ENCODE measurements around the gene HOXB6. TPM values are rescaled to one million over a fixed set of nuclear protein-coding genes. Genes with fewer than 3 reads are reported as not detected.

The HOXB6 gene
- polyA plus RNA-seq, 2 of the 4 experiments (the other 2 are of a cell fraction), result 10.2 to 14.7 TPM

DNA sequence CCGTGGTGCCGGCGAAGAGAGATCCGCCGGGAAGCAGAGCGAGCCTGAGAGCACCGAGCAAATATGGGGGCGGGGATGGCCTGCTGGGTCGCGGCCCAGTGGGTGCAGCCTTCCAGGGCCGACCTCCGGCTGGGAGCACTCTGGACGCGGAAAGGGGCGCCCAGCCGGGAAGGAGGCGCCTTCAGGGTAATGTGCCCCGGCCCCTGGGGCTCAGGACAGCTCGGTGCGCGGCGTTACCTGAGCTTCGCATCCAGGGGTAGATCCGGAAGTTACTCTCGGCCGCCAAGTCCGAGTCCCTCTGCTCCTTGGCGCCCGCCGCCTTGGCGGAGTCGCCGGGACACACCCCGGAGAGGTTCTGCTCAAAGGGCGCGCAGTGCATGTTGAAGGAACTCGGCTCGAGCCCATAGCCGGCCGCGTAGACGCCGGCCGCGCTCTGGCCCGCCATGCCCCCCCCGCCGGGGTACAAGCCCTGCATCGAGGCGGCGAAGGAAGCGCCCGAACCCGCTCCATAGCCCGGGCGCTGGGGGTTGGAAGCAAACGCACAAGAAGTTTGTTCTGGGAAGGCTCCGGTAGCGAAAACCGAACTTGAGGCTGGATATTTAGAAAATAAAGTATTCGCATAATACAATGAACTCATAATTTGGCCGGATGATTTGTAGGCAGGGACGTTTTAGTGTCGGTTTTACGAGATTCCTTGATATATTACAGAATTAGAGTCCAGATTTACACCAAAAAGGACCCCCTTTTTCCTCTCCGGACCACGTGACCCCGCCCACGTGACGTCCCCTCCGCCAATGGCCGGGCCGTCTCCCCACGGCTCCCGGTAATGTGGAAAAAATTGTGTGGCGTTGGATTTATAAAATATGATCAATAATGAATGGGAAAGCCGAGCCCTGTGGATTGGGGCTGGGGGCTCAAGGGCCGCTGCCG, 5.8 kb upstream of the HOXB6 start, which contains the start of gene HOXB7:
Gene HOXB7 (minus strand): TSS at position 736 of the 930 bp plus-strand sequence. CDS start 99 bp downstream, at position 637.
- FAIRE-seq (no peak), ATAC-seq (peak; percentile 11 to 59; a peak in 3 of 6 replicates), DNase-seq (ENCODE audit: low read depth in 1 of 2, low spot score in 1 of 2) (peak; percentile 75 to 91)
- WGBS (ENCODE audit: missing lambda C conversion rate), result 1% methylated on average over 55 of the region's 79 CpGs
- Histone ChIP-seq H3K4me2 (peak within 1 kb of the TSS; percentile 98), H3K9me3 (no peaks in the 10 kb centered on the region), H3K4me1 (peaks cover 16% of the 10 kb centered on the region), H3K27ac (peak within 1 kb of the TSS; percentile 93 to 99), H3K4me3 (peak within 1 kb of the TSS; percentile 74)
- CTCF ChIA-PET, result interaction anchor here (0.7 to 4.4 kb wide), 11 partner anchors 8 to 426 kb away, joined by 3 to 28 read pairs (median 6); no protein-coding TSS in a partner anchor
- POLR2A ChIA-PET, result interaction anchor here (0.5 to 1.2 kb wide), 8 partner anchors 12 to 715 kb away, joined by 3 to 7 read pairs (median 5); partner anchors contain the start of gene HOXB9
- TF ChIP-seq, protein P1, sequence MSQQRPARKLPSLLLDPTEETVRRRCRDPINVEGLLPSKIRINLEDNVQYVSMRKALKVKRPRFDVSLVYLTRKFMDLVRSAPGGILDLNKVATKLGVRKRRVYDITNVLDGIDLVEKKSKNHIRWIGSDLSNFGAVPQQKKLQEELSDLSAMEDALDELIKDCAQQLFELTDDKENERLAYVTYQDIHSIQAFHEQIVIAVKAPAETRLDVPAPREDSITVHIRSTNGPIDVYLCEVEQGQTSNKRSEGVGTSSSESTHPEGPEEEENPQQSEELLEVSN (IDR thresholded peaks at IDR 0.05; ENCODE audit: borderline replicate concordance, low read depth), result 0 out of 2 replicates have a peak, but pooled peaks have one; percentile 9
- TF ChIP-seq BHLHE40 (IDR thresholded peaks at IDR 0.05; ENCODE audit: low read depth, low read length) (no peak), MAZ (IDR thresholded peaks at IDR 0.05; ENCODE audit: borderline replicate concordance, low read depth, low read length) (no peak), CEBPB (IDR thresholded peaks at IDR 0.05) (no peak), RAD21 (conservative IDR thresholded peaks at IDR 0.05 in 1 of 2, IDR thresholded peaks at IDR 0.05 in 1 of 2) (no peak), ZSCAN20 (CRISPR knock-in tag; IDR thresholded peaks at IDR 0.05) (no peak), NFE2L2 (conservative IDR thresholded peaks at IDR 0.05; ENCODE audit: low read length) (no peak), SMC3 (IDR thresholded peaks at IDR 0.05) (0 out of 3 replicates have a peak, but pooled peaks have one; percentile 4), MYC (IDR thresholded peaks at IDR 0.05; ENCODE audit: borderline replicate concordance, low read length) (no peak; the same call in 1 of the 2 replicates), CHD2 (IDR thresholded peaks at IDR 0.05; ENCODE audit: low read length, partially characterized antibody) (no peak), CBX2 (IDR thresholded peaks at IDR 0.05; ENCODE audit: borderline replicate concordance, low read depth) (no peak), FOXS1 (CRISPR knock-in tag; IDR thresholded peaks at IDR 0.05) (no peak), ZC3H11A (IDR thresholded peaks at IDR 0.05) (no peak), KDM1A (IDR thresholded peaks at IDR 0.05; ENCODE audit: low read depth) (no peak), JUN (IDR thresholded peaks at IDR 0.05) (peak; percentile 45 to 68), ESRRA (IDR thresholded peaks at IDR 0.05; ENCODE audit: borderline replicate concordance, low read length) (no peak), POLR2A (IDR thresholded peaks at IDR 0.05; ENCODE audit: low read length) (peak; percentile 66), FOSL2 (IDR thresholded peaks at IDR 0.05) (no peak), FOSL2 (CRISPR knock-in tag; IDR thresholded peaks at IDR 0.05) (no peak), RFX5 (IDR thresholded peaks at IDR 0.05) (no peak), ZFP36 (IDR thresholded peaks at IDR 0.05; ENCODE audit: borderline replicate concordance, partially characterized antibody) (no peak), PHF8 (IDR thresholded peaks at IDR 0.05; ENCODE audit: borderline replicate concordance, low read depth) (peak; percentile 70; the same call in 1 of the 2 replicates), ZNF302 (CRISPR knock-in tag; IDR thresholded peaks at IDR 0.05) (no peak)
- TF ChIP-seq, protein P2, sequence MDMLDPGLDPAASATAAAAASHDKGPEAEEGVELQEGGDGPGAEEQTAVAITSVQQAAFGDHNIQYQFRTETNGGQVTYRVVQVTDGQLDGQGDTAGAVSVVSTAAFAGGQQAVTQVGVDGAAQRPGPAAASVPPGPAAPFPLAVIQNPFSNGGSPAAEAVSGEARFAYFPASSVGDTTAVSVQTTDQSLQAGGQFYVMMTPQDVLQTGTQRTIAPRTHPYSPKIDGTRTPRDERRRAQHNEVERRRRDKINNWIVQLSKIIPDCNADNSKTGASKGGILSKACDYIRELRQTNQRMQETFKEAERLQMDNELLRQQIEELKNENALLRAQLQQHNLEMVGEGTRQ (IDR thresholded peaks at IDR 0.05), result peak; percentile 100
- TF ChIP-seq, protein P3, sequence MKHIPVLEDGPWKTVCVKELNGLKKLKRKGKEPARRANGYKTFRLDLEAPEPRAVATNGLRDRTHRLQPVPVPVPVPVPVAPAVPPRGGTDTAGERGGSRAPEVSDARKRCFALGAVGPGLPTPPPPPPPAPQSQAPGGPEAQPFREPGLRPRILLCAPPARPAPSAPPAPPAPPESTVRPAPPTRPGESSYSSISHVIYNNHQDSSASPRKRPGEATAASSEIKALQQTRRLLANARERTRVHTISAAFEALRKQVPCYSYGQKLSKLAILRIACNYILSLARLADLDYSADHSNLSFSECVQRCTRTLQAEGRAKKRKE (CRISPR knock-in tag; IDR thresholded peaks at IDR 0.05; ENCODE audit: low read depth), result no peak
- TF ChIP-seq, protein P4, sequence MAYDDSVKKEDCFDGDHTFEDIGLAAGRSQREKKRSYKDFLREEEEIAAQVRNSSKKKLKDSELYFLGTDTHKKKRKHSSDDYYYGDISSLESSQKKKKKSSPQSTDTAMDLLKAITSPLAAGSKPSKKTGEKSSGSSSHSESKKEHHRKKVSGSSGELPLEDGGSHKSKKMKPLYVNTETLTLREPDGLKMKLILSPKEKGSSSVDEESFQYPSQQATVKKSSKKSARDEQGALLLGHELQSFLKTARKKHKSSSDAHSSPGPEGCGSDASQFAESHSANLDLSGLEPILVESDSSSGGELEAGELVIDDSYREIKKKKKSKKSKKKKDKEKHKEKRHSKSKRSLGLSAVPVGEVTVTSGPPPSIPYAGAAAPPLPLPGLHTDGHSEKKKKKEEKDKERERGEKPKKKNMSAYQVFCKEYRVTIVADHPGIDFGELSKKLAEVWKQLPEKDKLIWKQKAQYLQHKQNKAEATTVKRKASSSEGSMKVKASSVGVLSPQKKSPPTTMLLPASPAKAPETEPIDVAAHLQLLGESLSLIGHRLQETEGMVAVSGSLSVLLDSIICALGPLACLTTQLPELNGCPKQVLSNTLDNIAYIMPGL (CRISPR knock-in tag; IDR thresholded peaks at IDR 0.05; ENCODE audit: borderline replicate concordance), result peak; percentile 83; the same call in 1 of the 2 replicates
- TF ChIP-seq, protein P5, sequence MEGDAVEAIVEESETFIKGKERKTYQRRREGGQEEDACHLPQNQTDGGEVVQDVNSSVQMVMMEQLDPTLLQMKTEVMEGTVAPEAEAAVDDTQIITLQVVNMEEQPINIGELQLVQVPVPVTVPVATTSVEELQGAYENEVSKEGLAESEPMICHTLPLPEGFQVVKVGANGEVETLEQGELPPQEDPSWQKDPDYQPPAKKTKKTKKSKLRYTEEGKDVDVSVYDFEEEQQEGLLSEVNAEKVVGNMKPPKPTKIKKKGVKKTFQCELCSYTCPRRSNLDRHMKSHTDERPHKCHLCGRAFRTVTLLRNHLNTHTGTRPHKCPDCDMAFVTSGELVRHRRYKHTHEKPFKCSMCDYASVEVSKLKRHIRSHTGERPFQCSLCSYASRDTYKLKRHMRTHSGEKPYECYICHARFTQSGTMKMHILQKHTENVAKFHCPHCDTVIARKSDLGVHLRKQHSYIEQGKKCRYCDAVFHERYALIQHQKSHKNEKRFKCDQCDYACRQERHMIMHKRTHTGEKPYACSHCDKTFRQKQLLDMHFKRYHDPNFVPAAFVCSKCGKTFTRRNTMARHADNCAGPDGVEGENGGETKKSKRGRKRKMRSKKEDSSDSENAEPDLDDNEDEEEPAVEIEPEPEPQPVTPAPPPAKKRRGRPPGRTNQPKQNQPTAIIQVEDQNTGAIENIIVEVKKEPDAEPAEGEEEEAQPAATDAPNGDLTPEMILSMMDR (IDR thresholded peaks at IDR 0.05), result no peak
- TF ChIP-seq, protein P6, sequence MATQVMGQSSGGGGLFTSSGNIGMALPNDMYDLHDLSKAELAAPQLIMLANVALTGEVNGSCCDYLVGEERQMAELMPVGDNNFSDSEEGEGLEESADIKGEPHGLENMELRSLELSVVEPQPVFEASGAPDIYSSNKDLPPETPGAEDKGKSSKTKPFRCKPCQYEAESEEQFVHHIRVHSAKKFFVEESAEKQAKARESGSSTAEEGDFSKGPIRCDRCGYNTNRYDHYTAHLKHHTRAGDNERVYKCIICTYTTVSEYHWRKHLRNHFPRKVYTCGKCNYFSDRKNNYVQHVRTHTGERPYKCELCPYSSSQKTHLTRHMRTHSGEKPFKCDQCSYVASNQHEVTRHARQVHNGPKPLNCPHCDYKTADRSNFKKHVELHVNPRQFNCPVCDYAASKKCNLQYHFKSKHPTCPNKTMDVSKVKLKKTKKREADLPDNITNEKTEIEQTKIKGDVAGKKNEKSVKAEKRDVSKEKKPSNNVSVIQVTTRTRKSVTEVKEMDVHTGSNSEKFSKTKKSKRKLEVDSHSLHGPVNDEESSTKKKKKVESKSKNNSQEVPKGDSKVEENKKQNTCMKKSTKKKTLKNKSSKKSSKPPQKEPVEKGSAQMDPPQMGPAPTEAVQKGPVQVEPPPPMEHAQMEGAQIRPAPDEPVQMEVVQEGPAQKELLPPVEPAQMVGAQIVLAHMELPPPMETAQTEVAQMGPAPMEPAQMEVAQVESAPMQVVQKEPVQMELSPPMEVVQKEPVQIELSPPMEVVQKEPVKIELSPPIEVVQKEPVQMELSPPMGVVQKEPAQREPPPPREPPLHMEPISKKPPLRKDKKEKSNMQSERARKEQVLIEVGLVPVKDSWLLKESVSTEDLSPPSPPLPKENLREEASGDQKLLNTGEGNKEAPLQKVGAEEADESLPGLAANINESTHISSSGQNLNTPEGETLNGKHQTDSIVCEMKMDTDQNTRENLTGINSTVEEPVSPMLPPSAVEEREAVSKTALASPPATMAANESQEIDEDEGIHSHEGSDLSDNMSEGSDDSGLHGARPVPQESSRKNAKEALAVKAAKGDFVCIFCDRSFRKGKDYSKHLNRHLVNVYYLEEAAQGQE (IDR thresholded peaks at IDR 0.05), result peak; percentile 61; the same call in 1 of the 2 replicates

Measured in A549 (cell line).